Measurements from ENCODE around the gene IQCE. TPM values are rescaled to one million over a fixed set of nuclear protein-coding genes. Genes with fewer than 3 reads are reported as not detected.

The IQCE gene
- total and polyA plus RNA-seq, 9 donors: 4.4 to 19.2 (median 13.3) TPM

DNA sequence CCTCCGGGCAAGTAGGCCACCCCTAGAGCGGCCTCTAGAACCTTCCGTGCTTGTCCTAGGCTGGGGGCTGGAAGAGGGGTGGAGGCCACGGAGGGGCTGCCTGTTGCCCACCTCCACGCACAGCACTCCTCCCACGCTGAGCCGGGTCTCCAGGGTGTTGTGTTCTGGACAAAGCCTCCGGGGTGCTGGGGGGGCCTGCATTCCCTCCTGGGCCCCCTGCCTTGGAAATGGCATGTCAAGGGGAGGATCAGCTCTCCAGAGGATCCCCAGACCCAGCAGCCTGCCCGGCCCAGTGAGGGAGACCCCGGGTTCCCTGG, 64.9 kb downstream of the IQCE start:
- no peak overlapping the region for H3K4me3 ChIP-seq
- TF ChIP-seq EP300 (IDR thresholded peaks at IDR 0.05): no peak
- no peak for TF ChIP-seq POLR2A (IDR thresholded peaks at IDR 0.05)
- TF ChIP-seq, protein P1, sequence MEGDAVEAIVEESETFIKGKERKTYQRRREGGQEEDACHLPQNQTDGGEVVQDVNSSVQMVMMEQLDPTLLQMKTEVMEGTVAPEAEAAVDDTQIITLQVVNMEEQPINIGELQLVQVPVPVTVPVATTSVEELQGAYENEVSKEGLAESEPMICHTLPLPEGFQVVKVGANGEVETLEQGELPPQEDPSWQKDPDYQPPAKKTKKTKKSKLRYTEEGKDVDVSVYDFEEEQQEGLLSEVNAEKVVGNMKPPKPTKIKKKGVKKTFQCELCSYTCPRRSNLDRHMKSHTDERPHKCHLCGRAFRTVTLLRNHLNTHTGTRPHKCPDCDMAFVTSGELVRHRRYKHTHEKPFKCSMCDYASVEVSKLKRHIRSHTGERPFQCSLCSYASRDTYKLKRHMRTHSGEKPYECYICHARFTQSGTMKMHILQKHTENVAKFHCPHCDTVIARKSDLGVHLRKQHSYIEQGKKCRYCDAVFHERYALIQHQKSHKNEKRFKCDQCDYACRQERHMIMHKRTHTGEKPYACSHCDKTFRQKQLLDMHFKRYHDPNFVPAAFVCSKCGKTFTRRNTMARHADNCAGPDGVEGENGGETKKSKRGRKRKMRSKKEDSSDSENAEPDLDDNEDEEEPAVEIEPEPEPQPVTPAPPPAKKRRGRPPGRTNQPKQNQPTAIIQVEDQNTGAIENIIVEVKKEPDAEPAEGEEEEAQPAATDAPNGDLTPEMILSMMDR (IDR thresholded peaks at IDR 0.05): no peak
- H3K9me3 ChIP-seq: no peaks in the 10 kb centered on the region
- H3K27ac ChIP-seq: no peak overlapping the region
- H3K4me1 ChIP-seq (ENCODE audit: insufficient read depth): peaks cover 8% of the 10 kb centered on the region
- intact Hi-C loops (cut with DNase I): no loop called here
- WGBS, 3 donors: 79 to 85% (median 81%) methylated on average over 10 of the region's 10 CpGs
- no peak for DNase-seq
- no peaks in the 10 kb centered on the region for H3K27me3 ChIP-seq
- H3K36me3 ChIP-seq: no peaks in the 10 kb centered on the region

DNA sequence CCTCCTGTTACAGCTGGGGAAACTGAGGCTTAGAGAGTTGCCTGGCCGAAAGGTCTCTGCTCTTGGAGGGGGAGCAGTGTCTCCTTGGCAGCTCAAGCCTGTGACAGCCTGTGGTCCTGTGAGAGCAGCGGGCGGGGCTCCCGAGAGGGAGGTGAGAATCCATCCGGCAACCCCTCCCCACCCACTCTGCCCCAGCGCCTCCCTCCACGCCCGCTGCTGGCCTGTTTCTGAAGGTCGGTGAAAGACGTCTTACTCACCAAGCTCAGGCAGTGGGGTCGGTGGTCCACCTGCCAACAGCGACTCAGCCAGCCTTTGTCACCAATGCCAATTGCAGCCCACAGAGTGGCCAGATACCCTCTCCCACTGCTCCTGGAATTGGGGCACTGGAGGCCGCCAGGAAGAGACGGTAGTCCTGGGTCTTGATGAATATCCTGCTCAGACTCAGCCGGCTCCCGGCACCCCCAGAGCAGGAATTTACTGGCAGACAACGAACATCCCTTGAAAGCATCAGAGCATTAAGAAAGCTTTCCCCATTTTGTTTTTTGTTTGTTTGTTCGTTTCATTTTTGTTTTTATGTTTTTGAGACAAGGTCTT, 65.6 kb downstream of the IQCE start:
- Histone ChIP-seq H3K4me1 (ENCODE audit: insufficient read depth) (peaks cover 8% of the 10 kb centered on the region), H3K9me3 (no peaks in the 10 kb centered on the region)
- WGBS, 3 donors: 74 to 76% (median 76%) methylated on average over 18 of the region's 18 CpGs

DNA sequence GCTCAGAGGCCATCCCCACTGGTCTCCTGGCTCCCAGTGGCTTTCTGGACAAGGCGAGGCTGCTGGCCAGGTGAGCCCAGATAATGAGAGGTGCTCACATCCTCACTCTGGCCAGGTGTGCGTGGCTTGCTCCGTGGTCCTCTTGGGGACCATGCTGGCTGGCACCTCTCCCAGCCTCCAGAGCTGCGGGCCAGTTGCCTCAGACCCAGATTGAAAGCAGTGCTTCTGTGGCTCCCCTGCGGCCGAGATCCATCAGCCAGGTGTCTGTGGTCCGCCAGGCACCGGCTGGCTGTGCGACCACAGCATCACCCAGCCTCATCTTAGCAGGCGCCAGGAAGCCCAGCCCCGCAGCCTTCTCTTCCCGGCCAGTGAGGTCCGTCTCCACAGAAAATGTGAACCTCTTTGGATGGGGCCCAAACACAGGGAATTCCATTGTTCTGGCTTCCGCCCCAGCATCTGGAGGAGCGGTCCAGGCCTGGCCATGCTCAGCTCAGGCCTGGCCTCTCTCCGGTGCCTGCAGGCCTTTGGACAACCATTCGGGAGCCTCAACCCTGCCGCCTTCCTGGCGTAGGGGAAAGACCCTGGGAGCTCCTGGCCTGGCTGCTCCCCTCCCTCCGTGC, 67.8 kb downstream of the IQCE start:
- DNase-seq: peak; percentile 64 to 77 (median 65)
- Histone ChIP-seq H3K4me1 (ENCODE audit: insufficient read depth) (peaks cover 8% of the 10 kb centered on the region), H3K27ac (no peak overlapping the region)

More for the DNA sequence above, 65.6 kb downstream of the IQCE start:
- Histone ChIP-seq H3K4me3 (no peak overlapping the region), H3K27ac (no peak overlapping the region), H3K27me3 (no peaks in the 10 kb centered on the region), H3K36me3 (no peaks in the 10 kb centered on the region)
- TF ChIP-seq EP300 (IDR thresholded peaks at IDR 0.05): no peak
- TF ChIP-seq POLR2A (IDR thresholded peaks at IDR 0.05): no peak
- TF ChIP-seq, protein P1 (IDR thresholded peaks at IDR 0.05): no peak
- intact Hi-C loops (cut with DNase I): no loop called here
- no peak for DNase-seq

DNA sequence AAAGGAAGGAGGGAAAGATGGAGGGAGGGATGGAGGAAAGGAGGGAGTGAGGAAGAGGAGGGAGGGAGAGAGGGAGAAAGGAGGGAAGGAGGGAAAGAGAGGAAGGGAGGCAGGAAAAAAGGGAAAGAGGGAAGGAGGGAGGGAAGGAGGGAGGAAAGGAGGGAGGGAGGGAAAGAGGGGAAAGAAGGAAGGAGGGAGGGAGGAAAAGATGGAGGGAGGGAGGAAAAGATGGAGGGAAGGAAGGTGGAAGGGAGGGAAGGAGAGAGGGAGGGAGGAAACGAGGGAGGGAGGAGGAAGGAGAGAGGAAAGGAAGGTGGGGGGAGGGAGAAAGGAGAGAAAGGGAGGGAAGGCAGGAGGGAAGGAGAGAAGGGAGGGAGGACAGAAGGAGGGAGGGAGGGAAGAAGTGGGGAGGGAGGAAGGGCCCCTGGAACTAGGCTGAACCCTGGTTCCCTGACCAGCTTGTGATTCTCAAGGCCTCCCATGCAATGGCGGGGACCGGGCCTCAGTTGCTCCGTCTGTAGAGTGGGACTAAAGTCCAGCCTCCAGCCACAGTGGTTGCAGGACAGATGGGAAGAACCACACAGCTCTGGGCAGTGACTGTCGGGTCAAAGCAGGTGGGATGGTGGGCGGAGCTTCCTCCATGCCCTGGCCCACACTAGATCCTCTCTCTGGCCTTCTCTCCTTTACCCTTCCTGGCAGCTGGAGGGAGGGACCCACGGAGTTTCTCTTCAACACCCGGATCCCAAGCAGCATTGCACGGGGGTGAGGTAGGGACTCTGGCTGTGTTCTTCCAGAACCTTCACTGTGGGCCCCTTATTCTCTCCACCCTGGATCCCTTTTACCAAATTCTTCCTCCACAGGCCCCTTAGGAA, 68.7 kb downstream of the IQCE start:
- Histone ChIP-seq H3K36me3 (no peaks in the 10 kb centered on the region), H3K9me3 (no peaks in the 10 kb centered on the region), H3K4me3 (no peak overlapping the region), H3K27me3 (no peaks in the 10 kb centered on the region), H3K4me1 (ENCODE audit: insufficient read depth) (no peaks in the 10 kb centered on the region), H3K27ac (no peak overlapping the region)
- 86 to 88% (median 87%) methylated on average over 9 of the region's 9 CpGs for WGBS, 3 donors
- no peak for DNase-seq
- TF ChIP-seq EP300 (IDR thresholded peaks at IDR 0.05) (no peak), POLR2A (IDR thresholded peaks at IDR 0.05) (no peak)
- TF ChIP-seq, protein P1 (IDR thresholded peaks at IDR 0.05): no peak
- intact Hi-C loops (cut with DNase I): no loop called here

More for the DNA sequence above, 67.8 kb downstream of the IQCE start:
- Histone ChIP-seq H3K9me3 (no peaks in the 10 kb centered on the region), H3K36me3 (no peaks in the 10 kb centered on the region), H3K27me3 (no peaks in the 10 kb centered on the region), H3K4me3 (no peak overlapping the region)
- WGBS, 3 donors: 37 to 39% (median 38%) methylated on average over 15 to 20 of the region's 20 CpGs
- intact Hi-C loops (cut with DNase I): no loop called here
- no peak for TF ChIP-seq POLR2A (IDR thresholded peaks at IDR 0.05)
- no peak for TF ChIP-seq EP300 (IDR thresholded peaks at IDR 0.05)
- TF ChIP-seq, protein P1 (IDR thresholded peaks at IDR 0.05): no peak

All from ovary (tissue), 9 donors.